ENCODE data around the gene SLC25A1.
"Not testable (repeated sequence)": the region's sequence is repeated elsewhere in the genome, so short reads cannot be mapped to it uniquely, and the experiment has no call there.

SLC25A1 gene

GRCh38 chr22:19204640-19205039 is 26.1 kb upstream of the SLC25A1 start:
- DNase-seq, result no peak

GRCh38 chr22:19203834-19204233 is 25.3 kb upstream of the SLC25A1 start:
- no peak for DNase-seq

- DNase-seq, result not testable (repeated sequence)
Observed at GRCh38 chr22:19202799-19203186, 24.3 kb upstream of the SLC25A1 start.

- no peak for DNase-seq
Observed at GRCh38 chr22:19201869-19202798, 23.6 kb upstream of the SLC25A1 start.

GRCh38 chr22:19201130-19201868 is 22.8 kb upstream of the SLC25A1 start:
- no peak for DNase-seq

GRCh38 chr22:19199479-19199878 is 20.9 kb upstream of the SLC25A1 start:
- DNase-seq, result no peak

GRCh38 chr22:19197997-19198865 is 19.7 kb upstream of the SLC25A1 start:
- no peak for DNase-seq

GRCh38 chr22:19196841-19197612 is 18.5 kb upstream of the SLC25A1 start:
- no peak for DNase-seq

GRCh38 chr22:19195796-19196731 is 17.5 kb upstream of the SLC25A1 start:
- DNase-seq, result no peak

- no peak for DNase-seq
Observed at GRCh38 chr22:19194766-19195536, 16.4 kb upstream of the SLC25A1 start.

GRCh38 chr22:19193879-19194278 is 15.3 kb upstream of the SLC25A1 start:
- DNase-seq, result no peak

GRCh38 chr22:19187716-19188563 is 9.4 kb upstream of the SLC25A1 start:
- no peak for DNase-seq

GRCh38 chr22:19184276-19184997 is 5.9 kb upstream of the SLC25A1 start:
- no peak for DNase-seq

- DNase-seq, result no peak
Observed at GRCh38 chr22:19183216-19183615, 4.7 kb upstream of the SLC25A1 start.

- DNase-seq, result no peak
Observed at GRCh38 chr22:19182472-19183157, 4.1 kb upstream of the SLC25A1 start.

- no peak for DNase-seq
Observed at GRCh38 chr22:19181786-19182471, 3.4 kb upstream of the SLC25A1 start.

GRCh38 chr22:19180740-19181410 is 2.3 kb upstream of the SLC25A1 start:
- no peak for DNase-seq
